ENCODE data around the gene CCL1.

Gene CCL1

DNA sequence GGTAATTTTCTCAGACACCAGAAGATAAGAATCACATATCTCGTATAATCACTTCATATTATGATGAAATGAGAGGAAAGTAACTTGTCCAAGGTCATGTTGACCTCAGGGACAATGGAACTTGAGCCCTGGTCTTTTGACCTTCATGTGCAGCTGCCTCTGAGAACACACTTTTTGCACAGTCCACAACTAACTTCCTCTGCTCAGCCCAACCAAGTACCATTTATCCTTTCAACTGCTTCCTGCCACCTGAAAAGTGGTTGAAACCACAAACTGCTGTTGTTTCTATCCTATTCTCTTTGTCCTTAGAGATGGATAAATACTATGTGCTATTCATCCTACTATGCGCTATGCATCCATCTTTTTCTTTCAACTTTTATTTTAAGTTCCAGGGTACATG, 2.3 kb upstream of the CCL1 start:
- Histone ChIP-seq H3K4me2 (peak overlapping the region; percentile 69), H3K9me3 (no peaks in the 10 kb centered on the region), H3K4me3 (no peak overlapping the region), H3K27ac (peak overlapping the region; percentile 65), H3K36me3 (no peaks in the 10 kb centered on the region), H3K9ac (no peak overlapping the region), H3K27me3 (no peaks in the 10 kb centered on the region), H3K4me1 (peaks cover 91% of the 10 kb centered on the region), H4K20me1 (no peaks in the 10 kb centered on the region)
- TF ChIP-seq Cebpa-rat (IDR thresholded peaks at IDR 0.05), result no peak

DNA sequence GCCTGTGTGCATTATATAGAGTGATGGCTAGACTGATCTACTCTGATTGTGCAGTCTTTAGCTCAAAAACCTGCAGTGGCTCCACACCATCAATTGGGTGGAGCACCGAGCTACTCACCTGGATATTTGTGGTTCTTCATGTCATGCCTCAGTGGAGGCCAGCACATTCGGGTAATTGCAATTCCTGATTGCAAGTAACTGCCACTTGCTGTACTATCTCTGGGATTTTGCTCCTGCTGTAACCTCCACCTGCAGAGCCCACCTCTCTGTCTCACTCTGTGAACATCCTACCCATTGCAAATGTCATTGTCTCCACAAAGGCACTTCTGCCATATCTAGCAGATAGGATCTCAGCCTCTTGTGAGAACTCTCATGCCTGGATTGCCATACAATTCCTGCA, 1.7 kb upstream of the CCL1 start:
- peak overlapping the region; percentile 65 for H3K27ac ChIP-seq
- H3K9ac ChIP-seq, result no peak overlapping the region

GRCh38 chr17:34361478-34362061, 1.5 kb downstream of the CCL1 start:
- H3K4me3 ChIP-seq, result no peak overlapping the region
- no peak overlapping the region for H3K27ac ChIP-seq
- peaks cover 73% of the 10 kb centered on the region for H3K4me1 ChIP-seq
- no peak for TF ChIP-seq Cebpa-rat (IDR thresholded peaks at IDR 0.05)
- H4K20me1 ChIP-seq, result no peaks in the 10 kb centered on the region
- no peaks in the 10 kb centered on the region for H3K36me3 ChIP-seq
- no peaks in the 10 kb centered on the region for H3K27me3 ChIP-seq
- no peaks in the 10 kb centered on the region for H3K9me3 ChIP-seq
- H3K4me2 ChIP-seq, result peak overlapping the region; percentile 60
- no peak overlapping the region for H3K9ac ChIP-seq

More for the DNA sequence above, 1.7 kb upstream of the CCL1 start:
- H3K36me3 ChIP-seq, result no peaks in the 10 kb centered on the region
- H3K9me3 ChIP-seq, result no peaks in the 10 kb centered on the region
- no peaks in the 10 kb centered on the region for H4K20me1 ChIP-seq
- peak overlapping the region; percentile 69 for H3K4me2 ChIP-seq
- no peak for TF ChIP-seq Cebpa-rat (IDR thresholded peaks at IDR 0.05)
- H3K4me1 ChIP-seq, result peaks cover 91% of the 10 kb centered on the region
- no peak overlapping the region for H3K4me3 ChIP-seq
- no peaks in the 10 kb centered on the region for H3K27me3 ChIP-seq

DNA sequence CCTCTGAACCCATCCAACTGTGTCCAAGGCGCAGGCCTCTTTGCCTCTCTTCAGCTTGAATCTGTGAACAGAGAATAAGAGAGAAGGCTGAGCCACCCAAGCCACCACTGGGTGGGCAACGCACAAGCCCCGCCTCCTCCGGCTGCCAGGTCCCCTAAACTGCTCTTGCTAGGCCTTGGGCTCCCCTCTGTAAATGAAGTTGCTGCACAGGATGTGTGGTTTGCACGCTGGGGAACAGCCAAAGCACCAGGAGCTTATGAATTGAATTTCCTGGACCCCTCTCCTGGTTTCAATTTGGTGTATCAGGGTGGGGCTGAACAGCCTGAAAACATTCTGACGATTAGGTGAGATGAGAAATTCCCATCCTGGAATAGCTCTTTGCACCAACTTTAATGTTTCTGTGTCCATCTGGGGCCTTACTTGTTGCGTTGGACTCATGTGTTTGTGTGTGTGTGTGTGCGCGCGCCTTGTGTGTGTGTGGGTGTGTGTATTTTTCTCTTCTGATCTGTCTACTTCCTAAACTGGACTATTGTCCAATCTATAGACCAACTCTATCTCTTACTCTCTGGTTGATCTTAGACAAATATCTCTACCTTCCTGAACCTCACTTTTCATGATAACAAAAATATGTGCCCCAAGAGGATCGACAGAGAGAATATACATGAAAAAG, 2.3 kb downstream of the CCL1 start:
- Histone ChIP-seq H3K27me3 (no peaks in the 10 kb centered on the region), H3K4me2 (peak overlapping the region; percentile 60), H3K4me3 (no peak overlapping the region), H3K9ac (peak overlapping the region; percentile 18; the same call in 1 of the 2 replicates), H3K36me3 (no peaks in the 10 kb centered on the region), H3K4me1 (peaks cover 64% of the 10 kb centered on the region), H3K27ac (peak overlapping the region; percentile 33), H4K20me1 (no peaks in the 10 kb centered on the region), H3K9me3 (no peaks in the 10 kb centered on the region)
- no peak for TF ChIP-seq Cebpa-rat (IDR thresholded peaks at IDR 0.05)

GRCh38 chr17:34358631-34359030, 4.4 kb downstream of the CCL1 start:
- H3K27me3 ChIP-seq, result no peaks in the 10 kb centered on the region
- H3K4me1 ChIP-seq, result peaks cover 43% of the 10 kb centered on the region
- no peak for TF ChIP-seq Cebpa-rat (IDR thresholded peaks at IDR 0.05)
- H3K36me3 ChIP-seq, result no peaks in the 10 kb centered on the region
- H4K20me1 ChIP-seq, result no peaks in the 10 kb centered on the region
- no peaks in the 10 kb centered on the region for H3K9me3 ChIP-seq
- H3K4me2 ChIP-seq, result no peak overlapping the region
- H3K9ac ChIP-seq, result no peak overlapping the region
- H3K4me3 ChIP-seq, result no peak overlapping the region
- H3K27ac ChIP-seq, result no peak overlapping the region

DNA sequence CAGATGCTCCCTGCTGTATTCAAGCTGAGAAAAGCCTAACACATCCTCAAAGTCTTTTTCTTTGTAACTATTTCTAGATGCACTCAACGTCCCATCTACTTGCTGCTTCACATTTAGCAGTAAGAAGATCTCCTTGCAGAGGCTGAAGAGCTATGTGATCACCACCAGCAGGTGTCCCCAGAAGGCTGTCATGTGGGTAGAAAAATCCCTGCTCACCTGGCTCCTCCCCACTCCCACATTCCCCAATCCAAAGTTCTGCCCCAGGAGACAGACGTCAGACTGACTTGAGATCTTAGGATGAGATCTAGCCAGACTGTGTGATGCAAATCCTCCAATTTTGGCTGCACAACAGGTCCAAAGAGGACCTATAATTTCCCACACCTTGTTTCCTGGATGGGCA, 5.6 kb downstream of the CCL1 start:
- H3K4me3 ChIP-seq, result no peak overlapping the region
- H3K9me3 ChIP-seq, result no peaks in the 10 kb centered on the region
- H3K27ac ChIP-seq, result no peak overlapping the region
- TF ChIP-seq Cebpa-rat (IDR thresholded peaks at IDR 0.05), result no peak
- no peaks in the 10 kb centered on the region for H3K36me3 ChIP-seq
- no peaks in the 10 kb centered on the region for H3K27me3 ChIP-seq
- no peak overlapping the region for H3K9ac ChIP-seq
- H3K4me2 ChIP-seq, result no peak overlapping the region
- no peaks in the 10 kb centered on the region for H4K20me1 ChIP-seq
- peaks cover 31% of the 10 kb centered on the region for H3K4me1 ChIP-seq

GRCh38 chr17:34356194-34356593, 6.8 kb downstream of the CCL1 start, which contains the start of gene CCL13:
Gene CCL13 (plus strand): TSS chr17:34356480. CDS start chr17:34356527, 47 bp downstream.
- Histone ChIP-seq H3K4me1 (peaks cover 19% of the 10 kb centered on the region), H3K27me3 (no peaks in the 10 kb centered on the region), H3K9ac (no peak within 1 kb of the TSS), H3K4me2 (no peak within 1 kb of the TSS), H4K20me1 (no peaks in the 10 kb centered on the region), H3K27ac (no peak within 1 kb of the TSS), H3K36me3 (no peaks in the 10 kb centered on the region), H3K4me3 (no peak within 1 kb of the TSS), H3K9me3 (no peaks in the 10 kb centered on the region)
- no peak for TF ChIP-seq Cebpa-rat (IDR thresholded peaks at IDR 0.05)

DNA sequence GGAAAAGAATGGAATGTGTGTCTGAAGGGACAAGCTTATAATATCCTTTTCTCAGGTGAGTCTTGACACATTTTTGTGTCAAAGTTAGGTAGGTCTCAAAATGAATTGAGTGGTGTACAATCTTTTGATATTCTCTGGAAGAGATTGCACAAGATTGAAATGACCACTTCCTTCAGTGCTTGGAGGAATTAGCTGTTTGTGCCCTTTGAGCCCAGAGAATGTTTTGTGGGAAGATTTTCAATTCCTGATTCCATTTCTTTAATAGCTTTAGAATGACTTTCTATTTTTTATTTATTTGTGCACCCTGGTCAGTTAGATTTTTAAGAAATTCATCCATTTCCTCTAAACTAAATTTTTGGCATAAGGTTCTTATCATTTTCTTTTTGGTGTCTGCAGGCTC, 8.4 kb downstream of the CCL1 start:
- H3K36me3 ChIP-seq, result no peaks in the 10 kb centered on the region
- no peak overlapping the region for H3K9ac ChIP-seq
- H3K4me3 ChIP-seq, result no peak overlapping the region
- TF ChIP-seq Cebpa-rat (IDR thresholded peaks at IDR 0.05), result no peak
- H3K4me1 ChIP-seq, result peaks cover 3% of the 10 kb centered on the region
- H3K27me3 ChIP-seq, result no peaks in the 10 kb centered on the region
- no peak overlapping the region for H3K27ac ChIP-seq
- H3K4me2 ChIP-seq, result no peak overlapping the region
- H4K20me1 ChIP-seq, result no peaks in the 10 kb centered on the region
- H3K9me3 ChIP-seq, result no peaks in the 10 kb centered on the region

GRCh38 chr17:34352191-34352590, 10.8 kb downstream of the CCL1 start:
- no peak for TF ChIP-seq Cebpa-rat (IDR thresholded peaks at IDR 0.05)
- H4K20me1 ChIP-seq, result no peaks in the 10 kb centered on the region

DNA sequence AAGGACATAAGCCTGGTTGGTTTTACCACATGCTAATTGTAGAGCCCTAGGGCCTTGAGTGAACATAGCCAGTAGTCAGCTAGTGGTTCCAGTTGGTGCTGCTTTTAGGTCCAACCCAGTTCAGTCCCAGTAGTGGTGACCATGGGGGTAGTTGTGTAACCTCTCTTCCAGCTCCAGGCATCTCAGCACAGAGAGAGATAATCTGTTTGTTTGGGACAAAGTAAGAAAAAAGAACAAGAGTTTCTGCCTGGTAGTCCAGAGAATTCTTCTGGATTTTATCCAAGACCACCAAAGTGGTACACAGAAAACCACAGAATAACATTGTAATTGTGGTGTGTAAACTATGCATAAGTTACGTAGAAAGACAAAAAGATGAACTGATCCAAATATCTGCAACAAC, 11.9 kb downstream of the CCL1 start:
- no peaks in the 10 kb centered on the region for H3K4me1 ChIP-seq
- H3K27me3 ChIP-seq, result no peaks in the 10 kb centered on the region

More at GRCh38 chr17:34352191-34352590, 10.8 kb downstream of the CCL1 start:
- Histone ChIP-seq H3K4me2 (no peak overlapping the region), H3K4me3 (no peak overlapping the region), H3K27ac (no peak overlapping the region), H3K4me1 (no peaks in the 10 kb centered on the region), H3K9ac (no peak overlapping the region), H3K27me3 (no peaks in the 10 kb centered on the region), H3K36me3 (no peaks in the 10 kb centered on the region), H3K9me3 (no peaks in the 10 kb centered on the region)

More for the DNA sequence above, 11.9 kb downstream of the CCL1 start:
- H3K27ac ChIP-seq, result no peak overlapping the region
- no peak overlapping the region for H3K4me3 ChIP-seq
- TF ChIP-seq Cebpa-rat (IDR thresholded peaks at IDR 0.05), result no peak
- no peaks in the 10 kb centered on the region for H3K36me3 ChIP-seq
- no peaks in the 10 kb centered on the region for H4K20me1 ChIP-seq
- no peak overlapping the region for H3K4me2 ChIP-seq
- H3K9me3 ChIP-seq, result no peaks in the 10 kb centered on the region
- no peak overlapping the region for H3K9ac ChIP-seq

Measured in BLaER1 (cell line).